Activated naive CD8-positive, alpha-beta T cell (primary cell): ENCODE measurements around the gene TXNRD1.

Experiments
- H3K27ac Mint-ChIP-seq: one replicate; pipeline ENCODE4 v1.8.0; 2021; ENCODE audit warnings: mixed read lengths
- H3K27me3 Mint-ChIP-seq: one replicate; pipeline ENCODE4 v1.8.0; 2021; ENCODE audit warnings: mixed read lengths
- H3K36me3 Mint-ChIP-seq: one replicate; pipeline ENCODE4 v1.8.0; 2021; ENCODE audit warnings: mixed read lengths
- H3K4me1 Mint-ChIP-seq: one replicate; pipeline ENCODE4 v1.8.0; 2021; ENCODE audit warnings: low read depth, mixed read lengths
- H3K4me3 Mint-ChIP-seq: one replicate; pipeline ENCODE4 v1.8.0; 2021; ENCODE audit warnings: mild to moderate bottlenecking, mixed read lengths
- H3K9me3 Mint-ChIP-seq: one replicate; pipeline ENCODE4 v1.8.0; 2021; ENCODE audit warnings: low read depth, mixed read lengths

TXNRD1 gene

GRCh38 chr12:104182621-104183378 lies 32.8 kb upstream of the TXNRD1 start:
- no peaks in the 10 kb centered on the region for H3K9me3 Mint-ChIP-seq
- H3K36me3 Mint-ChIP-seq = no peaks in the 10 kb centered on the region
- H3K4me3 Mint-ChIP-seq = no peak overlapping the region
- H3K27me3 Mint-ChIP-seq = peaks cover under 1% of the 10 kb centered on the region
- no peaks in the 10 kb centered on the region for H3K4me1 Mint-ChIP-seq
- no peak overlapping the region for H3K27ac Mint-ChIP-seq

GRCh38 chr12:104183443-104183842 lies 32.1 kb upstream of the TXNRD1 start:
- no peak overlapping the region for H3K4me3 Mint-ChIP-seq
- no peaks in the 10 kb centered on the region for H3K27me3 Mint-ChIP-seq
- no peaks in the 10 kb centered on the region for H3K9me3 Mint-ChIP-seq
- H3K27ac Mint-ChIP-seq = no peak overlapping the region
- H3K4me1 Mint-ChIP-seq = no peaks in the 10 kb centered on the region
- no peaks in the 10 kb centered on the region for H3K36me3 Mint-ChIP-seq

GRCh38 chr12:104187446-104188155 lies 28.0 kb upstream of the TXNRD1 start:
- Mint-ChIP-seq H3K4me3 (no peak overlapping the region), H3K27ac (no peak overlapping the region), H3K36me3 (no peaks in the 10 kb centered on the region), H3K27me3 (no peaks in the 10 kb centered on the region), H3K9me3 (no peaks in the 10 kb centered on the region), H3K4me1 (no peaks in the 10 kb centered on the region)

- H3K9me3 Mint-ChIP-seq = no peaks in the 10 kb centered on the region
- no peaks in the 10 kb centered on the region for H3K27me3 Mint-ChIP-seq
- H3K36me3 Mint-ChIP-seq = no peaks in the 10 kb centered on the region
- H3K4me1 Mint-ChIP-seq = no peaks in the 10 kb centered on the region
- H3K4me3 Mint-ChIP-seq = no peak overlapping the region
- no peak overlapping the region for H3K27ac Mint-ChIP-seq
Measured at GRCh38 chr12:104188534-104188933, 27.0 kb upstream of the TXNRD1 start.

- H3K27ac Mint-ChIP-seq = no peak overlapping the region
- H3K9me3 Mint-ChIP-seq = no peaks in the 10 kb centered on the region
- H3K27me3 Mint-ChIP-seq = no peaks in the 10 kb centered on the region
- no peaks in the 10 kb centered on the region for H3K36me3 Mint-ChIP-seq
- no peak overlapping the region for H3K4me3 Mint-ChIP-seq
- H3K4me1 Mint-ChIP-seq = no peaks in the 10 kb centered on the region
Measured at GRCh38 chr12:104189915-104190555, 25.5 kb upstream of the TXNRD1 start.

- no peaks in the 10 kb centered on the region for H3K36me3 Mint-ChIP-seq
- H3K9me3 Mint-ChIP-seq = no peaks in the 10 kb centered on the region
- H3K4me3 Mint-ChIP-seq = no peak overlapping the region
- no peak overlapping the region for H3K27ac Mint-ChIP-seq
- H3K4me1 Mint-ChIP-seq = no peaks in the 10 kb centered on the region
- H3K27me3 Mint-ChIP-seq = no peaks in the 10 kb centered on the region
Measured at GRCh38 chr12:104190641-104191176, 24.9 kb upstream of the TXNRD1 start.

- no peak overlapping the region for H3K4me3 Mint-ChIP-seq
- peaks cover 4% of the 10 kb centered on the region for H3K9me3 Mint-ChIP-seq
- H3K4me1 Mint-ChIP-seq = no peaks in the 10 kb centered on the region
- H3K27ac Mint-ChIP-seq = no peak overlapping the region
- peaks cover 7% of the 10 kb centered on the region for H3K27me3 Mint-ChIP-seq
- H3K36me3 Mint-ChIP-seq = peaks cover 4% of the 10 kb centered on the region
Measured at GRCh38 chr12:104197264-104197663, 18.3 kb upstream of the TXNRD1 start.

- Mint-ChIP-seq H3K4me3 (no peak overlapping the region), H3K27ac (no peak overlapping the region), H3K9me3 (peaks cover 4% of the 10 kb centered on the region), H3K27me3 (peaks cover 7% of the 10 kb centered on the region), H3K36me3 (peaks cover 4% of the 10 kb centered on the region), H3K4me1 (no peaks in the 10 kb centered on the region)
Measured at GRCh38 chr12:104199964-104200363, 15.6 kb upstream of the TXNRD1 start.

GRCh38 chr12:104201238-104202001 lies 14.2 kb upstream of the TXNRD1 start:
- Mint-ChIP-seq H3K9me3 (peaks cover 4% of the 10 kb centered on the region), H3K4me1 (no peaks in the 10 kb centered on the region), H3K27me3 (peaks cover 5% of the 10 kb centered on the region), H3K4me3 (no peak overlapping the region), H3K27ac (no peak overlapping the region), H3K36me3 (peaks cover 4% of the 10 kb centered on the region)

GRCh38 chr12:104204690-104205480 lies 10.7 kb upstream of the TXNRD1 start:
- H3K4me3 Mint-ChIP-seq = no peak overlapping the region
- no peak overlapping the region for H3K27ac Mint-ChIP-seq
- no peaks in the 10 kb centered on the region for H3K4me1 Mint-ChIP-seq
- peaks cover 4% of the 10 kb centered on the region for H3K9me3 Mint-ChIP-seq
- H3K36me3 Mint-ChIP-seq = peaks cover 3% of the 10 kb centered on the region
- peaks cover 4% of the 10 kb centered on the region for H3K27me3 Mint-ChIP-seq

- no peaks in the 10 kb centered on the region for H3K27me3 Mint-ChIP-seq
- no peak overlapping the region for H3K27ac Mint-ChIP-seq
- H3K36me3 Mint-ChIP-seq = no peaks in the 10 kb centered on the region
- no peak overlapping the region for H3K4me3 Mint-ChIP-seq
- H3K4me1 Mint-ChIP-seq = no peaks in the 10 kb centered on the region
- H3K9me3 Mint-ChIP-seq = no peaks in the 10 kb centered on the region
Measured at GRCh38 chr12:104207416-104208205, 8.0 kb upstream of the TXNRD1 start.

GRCh38 chr12:104212516-104212915 lies 3.1 kb upstream of the TXNRD1 start:
- no peak overlapping the region for H3K27ac Mint-ChIP-seq
- no peaks in the 10 kb centered on the region for H3K27me3 Mint-ChIP-seq
- no peak overlapping the region for H3K4me3 Mint-ChIP-seq
- H3K36me3 Mint-ChIP-seq = no peaks in the 10 kb centered on the region
- H3K9me3 Mint-ChIP-seq = no peaks in the 10 kb centered on the region
- H3K4me1 Mint-ChIP-seq = peaks cover 9% of the 10 kb centered on the region

GRCh38 chr12:104213952-104214351 lies 1.6 kb upstream of the TXNRD1 start:
- Mint-ChIP-seq H3K27ac (no peak overlapping the region), H3K9me3 (no peaks in the 10 kb centered on the region)

More at GRCh38 chr12:104213952-104214351, 1.6 kb upstream of the TXNRD1 start:
- Mint-ChIP-seq H3K4me3 (no peak overlapping the region), H3K27me3 (no peaks in the 10 kb centered on the region), H3K36me3 (no peaks in the 10 kb centered on the region), H3K4me1 (peaks cover 17% of the 10 kb centered on the region)
